ENCODE measurements around the gene CPED1.
"Not testable (repeated sequence)": the region's sequence is repeated elsewhere in the genome, so short reads cannot be mapped to it uniquely, and the experiment has no call there.

Gene CPED1

GRCh38 chr7:121042899-121043298, 54.4 kb downstream of the CPED1 start:
- no peak for DNase-seq

- no peak for DNase-seq
Observed at GRCh38 chr7:121043314-121044234, 55.1 kb downstream of the CPED1 start.

GRCh38 chr7:121045090-121045489, 56.6 kb downstream of the CPED1 start:
- no peak for DNase-seq

- no peak for DNase-seq
Observed at GRCh38 chr7:121046009-121046408, 57.5 kb downstream of the CPED1 start.

GRCh38 chr7:121046893-121047468, 58.5 kb downstream of the CPED1 start:
- no peak for DNase-seq

- DNase-seq: no peak
Observed at GRCh38 chr7:121048195-121048594, 59.7 kb downstream of the CPED1 start.

GRCh38 chr7:121049028-121049791, 60.7 kb downstream of the CPED1 start:
- no peak for DNase-seq

GRCh38 chr7:121049897-121050296, 61.4 kb downstream of the CPED1 start:
- DNase-seq: no peak

- DNase-seq: no peak
Observed at GRCh38 chr7:121053219-121053618, 64.7 kb downstream of the CPED1 start.

- no peak for DNase-seq
Observed at GRCh38 chr7:121054925-121055324, 66.4 kb downstream of the CPED1 start.

GRCh38 chr7:121057878-121058277, 69.4 kb downstream of the CPED1 start:
- DNase-seq: no peak

- DNase-seq: no peak
Observed at GRCh38 chr7:121058975-121059374, 70.5 kb downstream of the CPED1 start.

- not testable (repeated sequence) for DNase-seq
Observed at GRCh38 chr7:121059979-121060509, 71.5 kb downstream of the CPED1 start.

- no peak for DNase-seq
Observed at GRCh38 chr7:121061677-121062582, 73.4 kb downstream of the CPED1 start.

GRCh38 chr7:121062671-121063279, 74.3 kb downstream of the CPED1 start:
- DNase-seq: no peak

- not testable (repeated sequence) for DNase-seq
Observed at GRCh38 chr7:121067717-121068116, 79.2 kb downstream of the CPED1 start.

GRCh38 chr7:121069346-121070100, 81.0 kb downstream of the CPED1 start:
- DNase-seq: no peak

- DNase-seq: no peak
Observed at GRCh38 chr7:121071132-121071531, 82.6 kb downstream of the CPED1 start.

- no peak for DNase-seq
Observed at GRCh38 chr7:121071662-121072061, 83.2 kb downstream of the CPED1 start.

GRCh38 chr7:121072826-121073225, 84.3 kb downstream of the CPED1 start:
- DNase-seq: no peak

All from NCI-H146 (cell line).